K562 (cell line): ENCODE results near the gene TSC22D1. TPM values are rescaled to one million over a fixed set of nuclear protein-coding genes. Genes with fewer than 3 reads are reported as not detected.

ENCODE experiments used
- ARID3A ChIP-seq: IDR thresholded peaks from 2 replicates; pipeline ENCODE4 v1.6.1; 2012; ENCODE audit warnings: low read depth, low read length, improper control_type of control experiment, borderline replicate concordance
- CSDE1 ChIP-seq, 2 experiments: fragments of 450-650 bp; IDR thresholded peaks; 2 replicates each; pipeline ENCODE4 v1.6.1; 2016; ENCODE audit warnings: mild to moderate bottlenecking in 1 of 2
- GATA2 ChIP-seq: sonication (generic); formaldehyde crosslinking; IDR thresholded peaks from 2 replicates; pipeline ENCODE4 v1.4.0; 2020; ENCODE audit warnings: mild to moderate bottlenecking, missing genetic modification reagents
- LARP7 ChIP-seq: fragments of 450-650 bp; IDR thresholded peaks from 2 replicates; pipeline ENCODE4 v1.6.1; 2016
- LEF1 ChIP-seq: fragments of 450-650 bp; IDR thresholded peaks from 2 replicates; pipeline ENCODE4 v1.6.1; 2016; ENCODE audit warnings: mild to moderate bottlenecking
- MGA ChIP-seq: fragments of 450-650 bp; IDR thresholded peaks from 2 replicates; pipeline ENCODE4 v1.6.1; 2016; ENCODE audit warnings: mild to moderate bottlenecking, moderate library complexity
- NFXL1 ChIP-seq: fragments of 450-650 bp; formaldehyde crosslinking; IDR thresholded peaks from 2 replicates; pipeline ENCODE4 v1.4.0; 2021; ENCODE audit warnings: mild to moderate bottlenecking
- PKNOX1 ChIP-seq: fragments of 450-650 bp; IDR thresholded peaks from 2 replicates; pipeline ENCODE4 v1.6.1; 2016
- POLR2G ChIP-seq: fragments of 200-400 bp; formaldehyde crosslinking; IDR thresholded peaks from 2 replicates; pipeline ENCODE4 v1.6.1; 2017; ENCODE audit warnings: low read depth, mild to moderate bottlenecking, antibody characterized with exemption, low read length, moderate library complexity
- SPI1 ChIP-seq: IDR thresholded peaks from 2 replicates; pipeline ENCODE4 v1.6.1; 2011; ENCODE audit warnings: low read depth, low read length, control low read depth, borderline replicate concordance
- TEAD1 ChIP-seq, 2 experiments: fragments of 450-650 bp in 1 of 2; sonication (generic) in 1 of 2; formaldehyde crosslinking; IDR thresholded peaks; 2 replicates each; pipeline versions ENCODE4 v1.4.0 to v1.8.0; 2020 to 2022; ENCODE audit warnings: mild to moderate bottlenecking in 2 of 2, missing genetic modification reagents in 1 of 2
- TSC22D4 ChIP-seq: fragments of 450-650 bp; IDR thresholded peaks from 2 replicates; pipeline ENCODE4 v1.6.1; 2016; ENCODE audit warnings: missing genetic modification characterization, missing biosample characterization, control low read depth
- ZNF24 ChIP-seq: fragments of 450-650 bp; IDR thresholded peaks from 2 replicates; pipeline ENCODE4 v1.6.1; 2016
- ZNF274 ChIP-seq: IDR thresholded peaks from 2 replicates; pipeline ENCODE4 v1.6.1; 2011; ENCODE audit warnings: low read depth, mild to moderate bottlenecking, low read length, moderate library complexity, borderline replicate concordance
- polyA plus RNA-seq, 8 experiments: library from polyadenylated mRNA; depleted of rRNA in 4 of 8; stranded (reverse) in 5 of 8; unstranded in 3 of 8; fragments of >200 nt; fragmentation: Nextera tagmentation in 2 of 8; fragmentation: Illumina TruSeq in 1 of 8; extraction: Ambion mirVana in 2 of 8; extraction: Trizol in 1 of 8; gene quantifications; 2 replicates each; pipeline versions ENCODE4 v1.2.1 to v1.2.3, GENCODE V29; 2011 to 2014; ENCODE audit warnings: inconsistent platforms in 1 of 8, missing spikeins in 1 of 8
- total RNA-seq, 7 experiments: library from RNA; depleted of rRNA in 6 of 7; stranded (reverse); fragments of >200 nt in 6 of 7; fragmentation: Illumina TruSeq in 2 of 7; extraction: Trizol in 2 of 7; gene quantifications; 2 replicates each; pipeline versions ENCODE4 v1.2.1 to v1.2.3, GENCODE V29; 2011 to 2021; ENCODE audit warnings: low replicate concordance in 1 of 7

TSC22D1 gene
- total and polyA plus RNA-seq, 9 of the 15 experiments (the other 6 are each of a cell fraction or from before 2014, with no cell fraction given): 2.6 to 19.8 (median 8.4) TPM

GRCh38 chr13:44619651-44620050, 43.5 kb upstream of the TSC22D1 start (continued):
- TF ChIP-seq MGA (no peak), SPI1 (no peak), NFXL1 (no peak), PKNOX1 (no peak), TEAD1 (CRISPR knock-in tag; IDR thresholded peaks at IDR 0.05) (no peak), TSC22D4 (tag) (no peak), ZNF274 (no peak), LEF1 (no peak), GATA2 (CRISPR knock-in tag) (no peak), ARID3A (no peak), POLR2G (no peak), ZNF24 (no peak), LARP7 (no peak), CSDE1 (IDR thresholded peaks at IDR 0.05) (no peak)
